H1 (cell line): ENCODE measurements around the gene C2CD4C. TPM values are rescaled to one million over a fixed set of nuclear protein-coding genes. Genes with fewer than 3 reads are reported as not detected.
"Not testable (repeated sequence)": the region's sequence is repeated elsewhere in the genome, so short reads cannot be mapped to it uniquely, and the experiment has no call there.

Source experiments
- CTCF ChIA-PET: fragments of 300-600 bp; sonication (Branson Sonifier 250); formaldehyde crosslinking; loops from one replicate; lab custom pipeline; 2021; ENCODE audit not compliant: partially characterized antibody; lab: Charles Lee
- POLR2A ChIA-PET: fragments of 300-600 bp; sonication (Branson Sonifier 250); formaldehyde crosslinking; loops from one replicate; lab custom pipeline; 2021; ENCODE audit warnings: inconsistent platforms; ENCODE audit not compliant: partially characterized antibody; lab: Charles Lee
- DNase-seq, 2 experiments: peaks; one replicate each; pipeline versions ENCODE4 v3.0.0 to v3.0.0-alpha.2; 2010 to 2022; ENCODE audit warnings: low spot score in 2 of 2, low read depth in 1 of 2, mixed read lengths in 1 of 2
- FAIRE-seq: peaks from 2 replicates; lab custom pipeline; 2011; peaks lifted over from hg19 to GRCh38; lab: Jason Lieb, UNC
- H2AFZ ChIP-seq: 2 replicates; pipeline ENCODE4 v1.8.1; 2012; ENCODE audit warnings: low read length, inconsistent platforms
- H2AK5ac ChIP-seq: 2 replicates; pipeline ENCODE4 v1.6.1; 2013; ENCODE audit warnings: low read depth, low read length
- H2BK120ac ChIP-seq: replicated peaks from 2 replicates; pipeline ENCODE3; 2013; ENCODE audit warnings: low read depth, low read length, inconsistent platforms
- H2BK12ac ChIP-seq: 2 replicates; pipeline ENCODE4 v1.6.1; 2013; ENCODE audit warnings: low read depth, low read length
- H2BK15ac ChIP-seq: 2 replicates; pipeline ENCODE4 v1.6.1; 2013; ENCODE audit warnings: low read length
- H2BK20ac ChIP-seq: 2 replicates; pipeline ENCODE4 v1.6.1; 2013; ENCODE audit warnings: low read length
- H2BK5ac ChIP-seq: 2 replicates; pipeline ENCODE4 v1.6.1; 2013; ENCODE audit warnings: low read depth, low read length
- H3K14ac ChIP-seq: 2 replicates; pipeline ENCODE4 v1.6.1; 2013; ENCODE audit warnings: inconsistent platforms; ENCODE audit not compliant: insufficient read length
- H3K18ac ChIP-seq: 2 replicates; pipeline ENCODE4 v1.6.1; 2013; ENCODE audit warnings: low read length; ENCODE audit errors: extremely low read depth
- H3K23ac ChIP-seq: 2 replicates; pipeline ENCODE4 v1.6.1; 2013; ENCODE audit warnings: inconsistent platforms; ENCODE audit not compliant: insufficient read length
- H3K23me2 ChIP-seq: 2 replicates; pipeline ENCODE4 v1.6.1; 2013; ENCODE audit warnings: low read depth, low read length
- H3K27ac ChIP-seq: 2 replicates; pipeline ENCODE4 v1.6.1; 2011; ENCODE audit warnings: low read depth, low read length, inconsistent platforms
- H3K27me3 ChIP-seq, 4 experiments: replicated peaks in 1 of 4; 1 replicate in 1 of 4; 2 replicates in 3 of 4; pipeline versions ENCODE4 v1.6.1 to v1.8.1; 2011 to 2013; ENCODE audit warnings: low read length in 3 of 4, mild to moderate bottlenecking in 3 of 4, inconsistent platforms in 2 of 4, mixed read lengths in 2 of 4, moderate library complexity in 1 of 4; ENCODE audit not compliant: control insufficient read depth in 3 of 4, insufficient read depth in 3 of 4; ENCODE audit errors: extremely low read depth in 1 of 4
- H3K36me3 ChIP-seq, 4 experiments: 2 replicates each; pipeline versions ENCODE4 v1.6.1 to v1.8.1; 2011 to 2013; ENCODE audit warnings: mild to moderate bottlenecking in 4 of 4, low read length in 3 of 4, moderate library complexity in 2 of 4, control low read depth in 1 of 4, inconsistent platforms in 1 of 4; ENCODE audit not compliant: insufficient read depth in 4 of 4, control insufficient read depth in 2 of 4
- H3K4ac ChIP-seq: replicated peaks from 2 replicates; pipeline ENCODE3; 2013; ENCODE audit warnings: low read length, low read depth, mixed read lengths, inconsistent platforms; ENCODE audit not compliant: insufficient read length
- H3K4me1 ChIP-seq, 4 experiments: replicated peaks in 1 of 4; 1 replicate in 1 of 4; 2 replicates in 3 of 4; pipeline versions ENCODE4 v1.6.1 to v1.8.1; 2011 to 2013; ENCODE audit warnings: low read length in 3 of 4, inconsistent platforms in 2 of 4, mixed read lengths in 1 of 4; ENCODE audit not compliant: insufficient read depth in 4 of 4, control insufficient read depth in 3 of 4
- H3K4me2 ChIP-seq, 2 experiments: 2 replicates each; pipeline versions ENCODE4 v1.6.1 to v1.8.1; 2011 to 2013; ENCODE audit warnings: low read depth in 2 of 2, low read length in 2 of 2, control low read depth in 1 of 2, inconsistent platforms in 1 of 2, mild to moderate bottlenecking in 1 of 2; ENCODE audit not compliant: insufficient read depth in 1 of 2
- H3K4me3 ChIP-seq, 4 experiments: fragments of 200-600, 300-600 bp in 1 of 4; sonication (generic), shearing (Covaris generic), sonication (Bioruptor Twin) in 1 of 4; 2 replicates each; pipeline versions ENCODE4 v1.5.1 to v1.8.1; 2011 to 2016; ENCODE audit warnings: low read length in 4 of 4, low read depth in 3 of 4, control low read depth in 2 of 4, inconsistent platforms in 2 of 4, mild to moderate bottlenecking in 2 of 4, mixed read lengths in 1 of 4, moderate library complexity in 1 of 4; ENCODE audit not compliant: insufficient read depth in 2 of 4; ENCODE audit errors: extremely low read depth in 1 of 4
- H3K56ac ChIP-seq: replicated peaks from 2 replicates; pipeline ENCODE3; 2013; ENCODE audit warnings: low read depth, mild to moderate bottlenecking, mixed read lengths, low read length, inconsistent platforms; ENCODE audit not compliant: insufficient read length
- H3K79me1 ChIP-seq: 2 replicates; pipeline ENCODE4 v1.6.1; 2013; ENCODE audit warnings: low read depth, low read length, control low read depth
- H3K79me2 ChIP-seq, 2 experiments: 2 replicates each; pipeline versions ENCODE4 v1.6.1 to v1.8.1; 2012 to 2013; ENCODE audit warnings: low read length in 2 of 2, mild to moderate bottlenecking in 2 of 2, inconsistent platforms in 1 of 2; ENCODE audit not compliant: insufficient read depth in 2 of 2, control insufficient read depth in 1 of 2
- H3K9ac ChIP-seq, 4 experiments: replicated peaks in 1 of 4; 1 replicate in 1 of 4; 2 replicates in 3 of 4; pipeline versions ENCODE4 v1.6.1 to v1.8.1; 2011 to 2013; ENCODE audit warnings: low read depth in 3 of 4, low read length in 3 of 4, control low read depth in 2 of 4, mild to moderate bottlenecking in 2 of 4, moderate library complexity in 2 of 4, inconsistent platforms in 1 of 4; ENCODE audit errors: extremely low read depth in 1 of 4
- H3K9me3 ChIP-seq, 2 experiments: 2 replicates each; pipeline versions ENCODE4 v1.6.1 to v1.8.1; 2012 to 2013; ENCODE audit warnings: mild to moderate bottlenecking in 2 of 2, moderate library complexity in 2 of 2, control low read depth in 1 of 2, inconsistent platforms in 1 of 2, low read depth in 1 of 2, low read length in 1 of 2, mixed read lengths in 1 of 2; ENCODE audit not compliant: insufficient read depth in 2 of 2
- H4K20me1 ChIP-seq, 2 experiments: replicated peaks in 1 of 2; 2 replicates each; pipeline versions ENCODE3 to v1.8.1; 2011 to 2013; ENCODE audit warnings: inconsistent platforms in 2 of 2, low read length in 2 of 2, mild to moderate bottlenecking in 1 of 2; ENCODE audit not compliant: insufficient read depth in 2 of 2, control insufficient read depth in 1 of 2
- H4K5ac ChIP-seq: 2 replicates; pipeline ENCODE4 v1.6.1; 2013; ENCODE audit warnings: low read length, low read depth, mixed read lengths, inconsistent platforms; ENCODE audit not compliant: insufficient read length
- H4K8ac ChIP-seq: 2 replicates; pipeline ENCODE4 v1.8.0; 2013; ENCODE audit warnings: mild to moderate bottlenecking, moderate library complexity, low read length, inconsistent platforms; ENCODE audit not compliant: insufficient read depth; ENCODE audit errors: extremely low read depth
- H4K91ac ChIP-seq: replicated peaks from 2 replicates; pipeline ENCODE3; 2013; ENCODE audit warnings: low read length, mixed read lengths, inconsistent platforms; ENCODE audit not compliant: insufficient read length
- BACH1 ChIP-seq: IDR thresholded peaks from 2 replicates; pipeline ENCODE4 v1.6.1; 2012; ENCODE audit warnings: low read length, improper control_type of control experiment
- BRCA1 ChIP-seq: IDR thresholded peaks from 2 replicates; pipeline ENCODE4 v1.6.1; 2012; ENCODE audit warnings: low read depth, low read length, improper control_type of control experiment
- CBX8 ChIP-seq: fragments of 300-800, 300-1000 bp; sonication (generic); IDR thresholded peaks from 2 replicates; pipeline ENCODE4 v1.7.1; 2016; ENCODE audit warnings: low read depth, low read length, borderline replicate concordance
- CHD1 ChIP-seq: IDR thresholded peaks from 2 replicates; pipeline ENCODE4 v1.6.1; 2012; ENCODE audit warnings: low read depth, low read length, improper control_type of control experiment
- CHD2 ChIP-seq: IDR thresholded peaks from 2 replicates; pipeline ENCODE4 v1.6.1; 2012; ENCODE audit warnings: low read length, improper control_type of control experiment
- CREB1 ChIP-seq: IDR thresholded peaks from 2 replicates; pipeline ENCODE4 v1.6.1; 2012; ENCODE audit warnings: inconsistent platforms
- KDM5A ChIP-seq: fragments of 200-600 bp; IDR thresholded peaks from 2 replicates; pipeline ENCODE4 v1.7.1; 2012; ENCODE audit warnings: mild to moderate bottlenecking, low read length, inconsistent platforms, mixed read lengths
- POLR2A ChIP-seq, 2 experiments: IDR thresholded peaks; 1 replicate in 1 of 2; 2 replicates in 1 of 2; pipeline ENCODE4 v1.6.1; 2011; ENCODE audit warnings: low read depth in 2 of 2, low read length in 2 of 2, mild to moderate bottlenecking in 2 of 2; ENCODE audit errors: control extremely low read depth in 1 of 2
- POU5F1 ChIP-seq: IDR thresholded peaks from 2 replicates; pipeline ENCODE4 v1.6.1; 2011; ENCODE audit warnings: low read depth, mild to moderate bottlenecking, low read length, moderate library complexity
- RBBP5 ChIP-seq: IDR thresholded peaks from 2 replicates; pipeline ENCODE4 v1.7.1; 2012; ENCODE audit warnings: low read depth, mild to moderate bottlenecking, inconsistent platforms, low read length, moderate library complexity, borderline replicate concordance
- RXRA ChIP-seq: IDR thresholded peaks from 2 replicates; pipeline ENCODE4 v1.6.1; 2011; ENCODE audit warnings: low read depth, mild to moderate bottlenecking, low read length, moderate library complexity; ENCODE audit not compliant: insufficient read depth
- SIX5 ChIP-seq: IDR thresholded peaks from 2 replicates; pipeline ENCODE4 v1.6.1; 2011; ENCODE audit warnings: mild to moderate bottlenecking, low read depth, low read length
- SP4 ChIP-seq: IDR thresholded peaks from 2 replicates; pipeline ENCODE4 v1.6.1; 2012; ENCODE audit warnings: low read length, inconsistent platforms
- SRF ChIP-seq: IDR thresholded peaks from 2 replicates; pipeline ENCODE4 v1.6.1; 2011; ENCODE audit warnings: mild to moderate bottlenecking, low read depth, low read length, moderate library complexity
- TAF1 ChIP-seq: IDR thresholded peaks from 2 replicates; pipeline ENCODE4 v1.6.1; 2011; ENCODE audit warnings: mild to moderate bottlenecking, low read depth, low read length
- TAF7 ChIP-seq: optimal IDR thresholded peaks from 2 replicates; pipeline ENCODE3; 2011; ENCODE audit warnings: low read depth, mild to moderate bottlenecking, inconsistent platforms, low read length, moderate library complexity, borderline replicate concordance
- TBP ChIP-seq: IDR thresholded peaks from 2 replicates; pipeline ENCODE4 v1.6.1; 2011; ENCODE audit warnings: low read depth, low read length, improper control_type of control experiment
- WGBS, 2 experiments: shearing (Covaris generic) in 1 of 2; methylation state at CpG; one replicate each; pipeline versions ENCODE4 v1.1.6 to v1.1.7; 2013 to 2015; ENCODE audit warnings: low lambda C conversion rate in 2 of 2, mixed read lengths in 2 of 2, inconsistent platforms in 1 of 2, low coverage in 1 of 2, missing lambda C conversion rate in 1 of 2; ENCODE audit not compliant: insufficient replicate concordance in 2 of 2, insufficient coverage in 1 of 2, insufficient read length in 1 of 2; ENCODE audit errors: extremely low coverage in 1 of 2, missing lambda C conversion rate in 1 of 2; 5-methylcytosine and 5-hydroxymethylcytosine counted together
- polyA plus RNA-seq, 7 experiments: library from polyadenylated mRNA; depleted of rRNA in 3 of 7; stranded (reverse) in 5 of 7; unstranded in 2 of 7; fragments of >200 nt in 5 of 7; fragments of 200-250 nt in 2 of 7; gene quantifications; 1 replicate in 5 of 7; 2 replicates in 1 of 7; 4 replicates in 1 of 7; pipeline versions ENCODE4 v1.2.1 to v1.2.3, GENCODE V29; 2011 to 2013; ENCODE audit warnings: missing spikeins in 2 of 7, mixed read lengths in 2 of 7
- total RNA-seq: library from RNA; stranded (reverse); fragmentation: NEBNext Ultra II Directional; extraction: Animal tissue kit (Norgen Biotek cat#: 25700); gene quantifications from 2 replicates; pipeline ENCODE4 v1.2.1, GENCODE V29; 2021

C2CD4C gene
- total and polyA plus RNA-seq, 2 of the 8 experiments (the other 6 are each of a cell fraction or from before 2014, with no cell fraction given): 3.8 to 6.3 TPM

DNA sequence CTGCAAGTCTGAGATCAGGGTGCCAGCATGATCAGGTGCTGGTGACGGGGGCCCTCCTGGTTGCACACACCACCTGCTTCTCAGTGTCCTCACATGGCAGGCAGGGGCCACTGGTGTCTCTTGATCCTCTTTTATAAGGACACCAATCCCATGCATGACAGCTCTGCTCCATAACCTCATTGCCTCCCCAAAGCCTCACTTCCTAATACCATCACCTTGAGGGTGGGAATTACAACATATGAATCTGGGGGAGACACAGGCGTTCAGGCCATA lies 49.4 kb downstream of the C2CD4C start (continued):
- no peak for TF ChIP-seq RBBP5
- TF ChIP-seq KDM5A: no peak
- no peak for TF ChIP-seq TAF7
- TF ChIP-seq POU5F1: no peak
- TF ChIP-seq SIX5: no peak
- no peak for TF ChIP-seq CBX8
- no peak for TF ChIP-seq CREB1
- no peak for TF ChIP-seq SP4
- no peak for TF ChIP-seq RXRA
- no peak for TF ChIP-seq CHD1
- no peak for TF ChIP-seq POLR2A (IDR thresholded peaks at IDR 0.05; ENCODE audit: control extremely low read depth in 1 of 2, low read depth in 2 of 2, low read length in 2 of 2)
- no peak for TF ChIP-seq TBP
- no peak for TF ChIP-seq BRCA1
- no peak for TF ChIP-seq CHD2
- TF ChIP-seq SRF: no peak
- no peak for TF ChIP-seq TAF1
- TF ChIP-seq BACH1: no peak

GRCh38 chr19:355536-355935 lies 53.4 kb downstream of the C2CD4C start:
- H3K23me2 ChIP-seq, H2BK5ac ChIP-seq, H2AFZ ChIP-seq, H3K79me1 ChIP-seq, H4K8ac ChIP-seq, H3K36me3 ChIP-seq, DNase-seq, H4K91ac ChIP-seq, H3K18ac ChIP-seq, H2BK12ac ChIP-seq, H4K5ac ChIP-seq, H3K27me3 ChIP-seq, H3K9me3 ChIP-seq, H3K23ac ChIP-seq, H4K20me1 ChIP-seq, H3K9ac ChIP-seq, H3K14ac ChIP-seq, H3K27ac ChIP-seq, H2BK20ac ChIP-seq, H3K4ac ChIP-seq, H2BK15ac ChIP-seq, FAIRE-seq, H3K4me1 ChIP-seq, H3K4me2 ChIP-seq, H3K4me3 ChIP-seq, H2AK5ac ChIP-seq, H3K56ac ChIP-seq, H3K79me2 ChIP-seq, POLR2A ChIA-PET, H2BK120ac ChIP-seq: not testable (repeated sequence)
- CTCF ChIA-PET: interaction anchor here (0.8 kb wide), 1 partner anchor 8 kb away, joined by 3 read pairs; no protein-coding TSS in a partner anchor
- WGBS, 2 experiments: 92% methylated on average over 15 of the region's 15 CpGs; no CpG with 5 or more reads in 1 of the 2 experiments
